GM21825 (cell line): ENCODE data around the gene GRM4.

ENCODE experiments used
- ATAC-seq: cut with Tn5 transposase; IDR thresholded peaks from one replicate; pipeline ENCODE4 v1.9.1; 2021; ENCODE audit warnings: mild to moderate bottlenecking, moderate library complexity; ENCODE audit not compliant: unreplicated experiment

Gene GRM4

DNA sequence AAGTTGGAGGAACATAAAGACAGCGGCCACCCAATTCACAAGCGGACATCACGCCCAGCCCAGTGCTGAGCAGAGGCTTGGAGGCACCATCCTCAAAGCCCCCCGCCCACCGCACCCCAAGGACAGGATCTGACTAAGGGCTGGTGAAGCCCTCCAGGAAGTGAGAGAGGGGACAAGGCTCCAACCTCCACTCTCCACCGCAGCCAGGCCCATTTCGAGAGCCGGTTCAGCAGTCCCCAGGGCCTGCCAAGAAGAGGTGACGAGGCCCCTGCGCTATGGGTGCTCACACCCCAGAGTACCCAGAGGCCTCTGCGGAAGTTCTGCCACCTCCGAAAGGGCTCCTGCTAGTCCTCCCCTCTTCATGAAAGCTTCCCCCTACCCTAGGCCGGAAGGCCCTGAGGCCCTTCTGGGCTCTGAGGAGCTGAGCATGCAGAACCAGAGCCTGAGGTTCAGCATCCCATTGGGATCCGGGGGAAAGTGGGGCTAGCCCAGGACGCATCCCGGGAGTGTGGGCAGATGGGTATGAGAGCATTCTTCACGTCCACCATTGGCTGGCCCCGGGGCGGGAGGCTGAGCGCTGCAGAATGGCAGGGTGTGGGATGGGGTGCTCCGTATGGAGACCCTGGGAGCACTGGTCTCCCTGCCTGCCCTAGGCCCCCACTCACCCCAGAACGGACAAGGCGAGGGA, 2.5 kb downstream of the GRM4 start:
- no peak for ATAC-seq

DNA sequence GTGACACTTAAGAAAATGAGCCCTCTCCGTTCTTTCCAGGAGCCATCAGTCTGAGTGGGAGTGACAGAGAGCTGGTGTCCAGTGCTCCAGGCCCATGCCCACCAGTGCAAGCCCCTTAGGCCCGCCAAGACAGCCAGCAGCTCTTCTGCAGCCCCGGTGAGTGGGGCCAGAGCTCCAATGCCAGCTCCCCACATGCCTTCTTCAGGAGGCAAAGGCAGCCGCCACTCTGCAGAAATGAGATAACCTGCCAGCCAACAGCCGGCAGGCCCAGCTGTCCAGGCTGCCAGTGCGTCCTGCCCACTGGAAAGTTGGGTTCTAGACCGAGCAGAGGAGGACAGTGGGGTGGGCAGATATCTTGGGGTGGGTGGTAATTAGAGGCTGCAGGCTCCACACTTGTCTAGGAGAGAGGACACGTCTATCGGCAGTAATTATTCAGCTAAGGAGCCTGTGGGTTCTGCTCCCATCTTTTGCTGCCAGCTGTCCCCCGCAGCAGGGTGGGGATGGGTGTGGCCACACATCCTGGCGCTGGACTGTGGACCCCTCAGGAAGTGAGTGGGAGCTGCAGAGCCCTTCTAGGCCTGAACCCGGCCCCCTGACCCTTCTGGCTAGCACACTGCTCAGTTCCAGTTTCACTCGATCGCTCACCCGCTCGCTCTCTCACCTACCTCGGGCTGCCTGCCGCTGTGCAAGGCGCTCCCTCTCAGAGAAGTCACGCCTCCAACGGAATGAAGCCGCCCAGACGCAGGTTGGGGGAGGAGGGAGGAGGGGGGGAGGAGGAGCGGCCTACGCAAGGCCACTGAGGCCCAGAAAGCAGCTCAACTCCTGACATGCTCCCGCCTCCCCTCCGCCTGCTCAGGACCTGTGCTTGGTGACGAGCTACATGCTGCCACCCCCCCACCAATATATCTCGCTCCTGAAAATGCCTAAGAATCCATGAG, 3.6 kb downstream of the GRM4 start:
- ATAC-seq = no peak

DNA sequence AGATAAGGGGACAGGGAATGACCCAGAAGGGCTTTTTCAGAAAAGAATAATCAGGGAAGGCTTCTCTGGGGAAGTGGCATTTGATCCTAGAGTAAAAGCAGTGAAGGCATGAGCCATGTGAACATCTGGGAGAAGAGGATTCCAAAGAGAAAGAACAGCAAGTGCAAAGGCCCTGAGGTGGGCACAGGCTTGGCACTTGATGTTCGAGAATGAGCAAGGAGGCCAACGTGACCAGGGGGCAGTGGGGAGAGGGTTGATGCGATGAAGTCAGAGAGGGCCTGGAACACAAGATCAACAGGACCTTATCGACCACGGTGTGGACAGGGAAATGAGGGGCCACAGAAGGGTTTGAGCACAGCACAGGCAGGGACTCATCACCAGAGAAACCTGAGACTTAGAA, 5.8 kb downstream of the GRM4 start:
- ATAC-seq = no peak

DNA sequence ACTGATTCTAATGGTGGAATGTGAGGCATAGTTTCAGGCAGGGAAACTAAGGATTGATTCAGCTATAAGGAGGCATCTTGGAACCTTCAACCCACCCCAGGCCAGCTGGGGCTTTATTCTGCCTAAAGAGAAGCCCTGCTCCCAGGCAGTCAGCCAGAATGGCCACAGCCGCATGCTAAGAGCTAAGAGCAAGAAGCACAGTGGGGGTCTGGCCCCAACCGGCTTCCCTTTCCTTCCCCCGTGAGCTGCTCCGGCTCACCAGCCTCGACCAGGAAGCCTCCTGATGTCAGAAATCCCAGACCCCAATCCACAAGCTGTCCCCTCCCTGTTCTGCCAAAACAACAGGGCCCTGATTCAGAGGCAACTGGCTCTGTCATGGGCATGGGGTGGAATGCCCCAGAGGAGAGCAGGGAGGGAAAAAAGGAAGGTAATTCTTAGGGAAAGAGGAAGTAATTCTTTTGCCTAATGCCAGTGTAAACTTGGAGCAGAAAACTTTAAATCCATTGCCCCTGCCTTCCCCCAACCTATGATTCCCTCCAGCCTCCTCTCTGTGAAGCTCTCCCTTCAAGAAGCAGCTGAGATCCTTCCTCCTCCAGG, 6.9 kb downstream of the GRM4 start:
- ATAC-seq = no peak

DNA sequence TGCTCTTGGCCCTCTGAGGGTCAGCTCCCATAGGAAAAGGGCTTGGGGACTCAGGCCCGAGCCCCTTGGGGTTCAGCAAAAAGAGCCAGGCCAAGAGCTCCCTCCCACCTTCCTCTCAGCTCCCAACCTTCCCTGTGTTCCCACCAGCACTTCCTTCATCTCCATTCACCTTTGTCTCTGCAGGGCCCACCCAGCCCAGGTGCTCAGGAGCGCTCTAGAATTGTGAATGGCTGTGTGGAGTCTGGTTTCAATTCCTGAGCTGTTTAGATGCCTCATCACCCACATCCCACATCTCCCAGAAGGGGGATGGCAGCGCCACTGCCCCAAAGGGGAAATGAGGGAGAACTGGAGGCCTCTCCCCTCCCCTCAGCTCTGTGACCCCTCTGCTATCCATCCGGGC, 7.7 kb downstream of the GRM4 start:
- ATAC-seq = no peak

DNA sequence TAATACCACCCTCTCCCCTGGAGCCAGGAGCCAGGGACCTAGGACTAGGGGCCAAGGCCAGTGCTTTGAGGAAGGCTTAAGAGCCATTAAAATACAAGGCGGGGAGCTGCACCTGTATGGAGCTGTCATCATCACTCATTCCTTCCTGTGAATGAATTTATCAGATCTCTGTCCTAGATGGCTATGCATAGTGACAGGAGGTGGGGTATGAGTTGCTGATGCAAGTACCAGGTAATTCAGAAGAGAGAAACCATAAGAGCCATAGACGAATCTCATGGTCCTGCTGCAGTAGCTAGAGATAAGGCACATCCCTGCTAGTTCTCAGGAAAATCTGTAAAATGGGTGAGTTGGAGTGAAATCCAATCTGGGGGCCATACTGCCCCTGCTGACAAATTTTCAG, 10.3 kb downstream of the GRM4 start:
- no peak for ATAC-seq

DNA sequence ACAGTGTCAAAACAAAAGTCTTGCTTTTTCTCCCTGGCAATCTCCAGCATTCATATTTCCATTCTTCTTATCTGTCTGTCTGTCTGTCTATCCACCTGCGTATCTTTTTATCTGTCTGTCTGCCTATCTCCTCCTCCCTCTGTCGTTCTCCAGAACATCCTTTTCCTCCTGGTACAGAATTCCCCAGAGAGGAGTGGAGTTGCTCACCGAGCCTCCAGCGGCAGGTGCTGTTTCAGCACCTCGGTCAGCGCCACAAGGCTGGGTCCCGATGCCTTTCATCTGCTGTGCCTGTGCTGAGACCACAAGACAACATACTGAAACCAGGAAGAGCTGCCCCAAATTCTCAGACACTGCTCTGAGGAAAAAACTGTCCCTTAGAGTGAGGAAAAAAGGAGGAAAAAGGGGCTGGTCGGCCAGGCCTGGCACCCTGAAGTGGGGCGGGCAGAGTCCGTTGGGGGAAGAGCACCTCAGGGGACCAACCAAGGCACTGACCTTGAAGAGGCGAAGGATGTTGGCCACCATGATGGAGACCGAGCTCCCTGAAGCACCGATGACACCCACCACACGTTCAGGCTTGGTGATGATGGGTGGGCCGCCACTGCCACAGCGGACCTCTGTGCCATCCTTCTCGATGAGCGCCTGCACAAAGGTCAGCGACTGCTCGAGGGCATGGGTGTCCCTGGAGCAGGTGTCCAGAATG, 13.3 kb downstream of the GRM4 start:
- no peak for ATAC-seq

DNA sequence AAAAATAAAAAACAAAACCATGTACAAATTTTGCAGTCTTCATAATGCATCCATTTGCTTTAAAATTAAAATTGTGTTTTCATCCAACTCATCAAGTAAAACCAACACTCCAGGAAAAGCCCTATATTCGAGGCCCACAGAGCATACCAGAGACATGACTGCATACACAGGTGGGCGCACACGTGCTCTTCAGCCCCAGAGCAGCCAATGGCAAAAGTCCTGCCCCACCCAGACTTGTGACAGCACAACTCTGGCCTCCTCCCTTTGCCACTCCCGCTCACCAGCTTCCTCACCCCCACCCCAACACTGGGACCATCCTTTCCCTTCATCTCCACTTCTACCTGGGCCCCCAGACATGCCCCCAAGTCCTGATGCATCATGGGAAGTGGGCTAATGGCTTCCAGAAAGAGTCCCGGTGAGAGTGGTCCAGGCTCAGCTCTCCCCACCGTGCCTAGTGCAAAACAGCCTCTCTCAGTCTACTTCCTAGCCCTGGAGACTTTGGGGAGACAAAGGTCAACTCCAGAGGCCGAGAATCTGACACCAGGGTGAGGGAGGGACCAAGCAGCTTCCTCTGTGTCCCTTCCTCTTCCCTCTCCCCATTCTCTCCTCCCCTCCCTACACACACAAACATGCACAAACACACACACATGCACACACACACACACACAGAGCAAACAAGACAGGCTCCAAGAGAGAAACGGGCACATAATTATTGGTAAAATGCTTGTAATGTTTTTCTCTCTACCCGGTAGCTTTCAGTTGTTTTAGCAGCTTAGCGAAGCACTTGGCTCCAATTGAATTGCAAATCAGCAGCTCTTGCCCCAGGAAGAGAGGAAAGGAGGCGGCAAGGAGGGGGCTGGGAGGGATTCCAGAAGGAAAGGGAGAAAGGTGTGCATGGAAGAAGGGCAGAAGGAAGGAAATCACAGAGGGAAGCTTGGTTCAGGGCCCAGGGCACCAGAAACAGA, 14.3 kb downstream of the GRM4 start:
- ATAC-seq = no peak

DNA sequence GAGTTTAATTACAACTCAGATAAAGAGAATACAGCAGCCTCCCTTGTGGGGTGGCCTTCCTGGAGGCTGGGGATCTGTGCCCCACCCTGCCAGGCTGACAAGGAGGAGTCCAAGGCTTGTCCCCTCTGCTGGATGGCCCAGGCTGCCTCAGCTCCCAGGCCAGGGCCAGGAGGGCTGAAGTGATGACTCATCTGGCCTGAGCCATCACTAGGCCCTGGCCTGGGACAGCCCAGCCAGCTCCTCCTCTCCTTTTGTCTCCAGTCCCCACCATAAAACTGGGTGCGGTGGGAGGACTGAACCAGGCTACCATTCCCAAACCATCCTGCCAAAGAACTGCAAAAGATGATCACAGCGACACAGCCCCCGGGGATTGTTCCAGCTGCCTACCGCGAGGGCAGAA, 15.0 kb downstream of the GRM4 start:
- no peak for ATAC-seq

DNA sequence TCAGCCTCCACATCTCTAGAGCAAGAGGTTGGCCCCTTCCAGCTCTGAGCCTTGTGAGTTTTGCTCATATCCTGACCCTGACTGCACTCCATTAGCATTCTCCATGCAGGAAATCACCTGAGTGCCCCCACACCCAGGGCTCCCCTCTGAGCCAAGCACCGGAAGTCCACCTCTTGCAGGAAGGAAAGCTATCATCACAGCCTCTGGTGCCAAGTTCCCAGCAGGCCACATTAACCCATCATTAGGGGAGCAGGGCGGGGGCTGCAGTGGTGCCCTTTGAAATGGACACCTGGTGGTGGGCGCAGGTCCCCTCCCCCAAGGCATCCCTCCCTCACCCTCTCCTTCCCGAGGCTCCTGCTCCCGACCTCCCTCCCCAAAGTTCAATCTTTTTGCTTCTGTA, 16.1 kb downstream of the GRM4 start:
- ATAC-seq = no peak

DNA sequence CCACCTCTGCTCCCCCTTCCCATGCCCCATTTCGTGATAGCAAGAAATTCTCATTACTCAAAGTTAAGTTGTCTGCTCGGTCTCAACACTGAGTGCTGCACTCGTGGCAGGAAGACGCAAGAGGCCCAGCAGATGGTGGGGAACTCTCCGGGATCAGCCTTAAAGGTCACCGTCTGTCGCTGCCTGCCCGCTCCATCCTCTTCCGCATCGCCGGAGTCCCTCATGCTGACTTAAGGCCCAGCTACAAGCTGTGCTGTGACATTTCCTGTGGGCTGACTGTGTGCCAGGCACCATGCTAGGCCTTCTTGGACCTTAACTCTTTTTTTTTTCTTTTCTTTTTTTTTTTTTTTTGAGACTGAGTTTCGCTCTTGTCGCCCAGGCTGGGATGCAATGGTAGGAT, 17.8 kb downstream of the GRM4 start:
- ATAC-seq = no peak

DNA sequence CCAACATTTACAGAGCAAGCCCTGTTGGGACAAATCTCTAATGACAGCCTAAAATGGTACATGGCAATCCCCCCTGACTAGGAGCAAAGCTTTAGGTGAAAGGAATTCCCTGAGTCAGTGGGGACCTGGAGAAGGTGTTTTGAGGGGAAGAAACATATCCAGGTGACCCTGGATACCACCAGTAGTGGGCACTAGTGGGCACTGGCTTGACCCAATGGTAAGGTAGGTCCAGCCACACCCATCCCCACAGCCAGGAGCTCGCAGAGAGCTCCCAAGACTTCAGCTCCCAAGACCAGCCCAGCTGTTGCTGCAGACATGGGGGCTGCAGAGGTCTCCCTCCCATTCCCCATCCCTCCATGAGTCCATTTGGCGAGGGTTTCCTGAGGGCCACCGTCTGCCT, 19.5 kb downstream of the GRM4 start:
- ATAC-seq = no peak

DNA sequence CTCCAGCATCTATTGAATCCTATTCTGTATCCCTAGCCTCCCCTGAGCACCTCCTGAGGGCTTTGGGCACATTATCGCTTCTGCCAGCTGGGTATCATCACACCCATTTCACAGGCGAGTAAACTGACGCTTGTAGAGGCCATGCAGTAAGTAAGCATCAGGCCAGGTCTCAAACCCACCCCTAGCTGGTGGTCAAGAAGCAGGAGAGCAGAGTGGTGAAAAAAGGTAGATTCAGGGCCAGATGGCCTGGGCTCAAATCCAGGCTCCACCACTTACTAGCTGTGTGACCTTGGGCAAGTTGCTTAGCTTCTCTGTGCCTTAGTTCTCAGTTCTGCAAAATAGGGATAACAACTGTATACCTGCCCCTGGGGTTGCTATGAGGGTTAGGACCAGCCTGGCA, 19.9 kb downstream of the GRM4 start:
- no peak for ATAC-seq

DNA sequence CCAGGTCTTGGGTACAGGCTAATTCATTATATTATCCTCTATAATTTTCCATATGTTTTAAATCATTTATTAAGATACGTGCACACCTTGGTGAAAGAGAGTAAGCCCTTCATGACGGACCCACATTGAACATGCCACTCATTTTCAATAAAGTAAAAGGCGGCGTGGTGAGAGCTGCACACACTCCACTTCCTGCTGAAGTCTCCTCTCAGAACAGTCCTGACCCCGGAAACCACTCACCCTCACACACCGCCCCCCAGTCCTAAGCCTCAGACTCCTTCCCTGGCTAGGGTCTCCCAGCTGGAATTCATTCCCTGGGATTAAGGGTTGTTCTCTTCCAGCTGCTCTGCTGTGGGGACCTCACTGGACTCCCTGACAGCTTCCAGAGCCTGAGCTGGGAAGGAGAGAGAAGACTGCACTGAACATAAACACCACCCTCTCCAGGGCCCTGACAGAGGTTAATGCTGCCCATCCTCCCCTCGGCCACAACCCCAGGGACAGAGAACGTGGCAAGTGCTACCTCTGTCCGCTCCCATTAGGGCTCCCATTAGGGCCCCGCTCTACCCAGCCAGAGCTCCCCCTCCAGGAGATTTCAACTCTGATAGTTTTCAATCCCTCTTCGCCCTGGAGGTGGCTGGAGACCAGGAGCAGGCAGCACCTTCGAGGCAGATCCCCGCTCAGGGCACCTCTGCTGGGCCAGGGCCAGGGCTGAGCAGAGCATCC, 24.8 kb downstream of the GRM4 start:
- ATAC-seq = no peak

DNA sequence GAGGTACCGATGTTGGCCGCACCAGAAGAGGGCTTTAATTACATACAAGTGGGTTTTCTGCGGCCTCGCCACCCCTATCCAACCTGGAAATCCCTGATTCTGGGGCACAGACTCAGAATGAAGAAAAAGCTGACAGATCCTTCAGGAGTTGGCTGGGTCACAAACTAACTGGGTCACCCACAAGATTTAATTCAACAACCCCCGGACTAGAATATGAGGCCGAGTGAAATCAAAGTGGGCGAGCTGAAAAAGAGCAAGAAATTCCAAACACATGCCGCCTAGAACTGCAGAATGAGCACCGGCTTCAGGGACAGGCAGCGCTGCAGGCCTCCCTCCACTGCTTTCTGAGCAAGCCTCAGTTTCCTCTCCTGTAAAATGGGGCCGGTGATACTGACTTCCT, 30.0 kb downstream of the GRM4 start:
- ATAC-seq = no peak

DNA sequence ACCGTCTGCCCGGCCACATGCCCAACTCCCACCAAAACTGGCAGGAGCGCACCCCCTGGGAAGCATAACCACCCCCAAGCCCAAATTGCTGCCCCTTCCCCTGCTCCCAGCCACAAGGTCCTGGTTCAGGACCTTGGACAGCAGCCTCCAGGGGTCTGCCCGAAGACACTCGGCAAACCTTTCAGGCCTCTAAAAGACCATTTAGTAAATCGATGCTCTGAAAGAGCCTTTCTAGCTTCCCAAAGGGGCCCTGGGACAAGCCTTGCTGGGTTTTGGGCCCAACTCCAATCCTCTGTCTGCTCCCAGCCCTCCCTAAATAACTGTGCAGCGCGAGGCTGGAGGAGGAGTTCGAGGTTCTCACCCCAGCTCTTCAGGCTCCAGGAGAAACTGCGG, 30.5 kb downstream of the GRM4 start:
- no peak for ATAC-seq

DNA sequence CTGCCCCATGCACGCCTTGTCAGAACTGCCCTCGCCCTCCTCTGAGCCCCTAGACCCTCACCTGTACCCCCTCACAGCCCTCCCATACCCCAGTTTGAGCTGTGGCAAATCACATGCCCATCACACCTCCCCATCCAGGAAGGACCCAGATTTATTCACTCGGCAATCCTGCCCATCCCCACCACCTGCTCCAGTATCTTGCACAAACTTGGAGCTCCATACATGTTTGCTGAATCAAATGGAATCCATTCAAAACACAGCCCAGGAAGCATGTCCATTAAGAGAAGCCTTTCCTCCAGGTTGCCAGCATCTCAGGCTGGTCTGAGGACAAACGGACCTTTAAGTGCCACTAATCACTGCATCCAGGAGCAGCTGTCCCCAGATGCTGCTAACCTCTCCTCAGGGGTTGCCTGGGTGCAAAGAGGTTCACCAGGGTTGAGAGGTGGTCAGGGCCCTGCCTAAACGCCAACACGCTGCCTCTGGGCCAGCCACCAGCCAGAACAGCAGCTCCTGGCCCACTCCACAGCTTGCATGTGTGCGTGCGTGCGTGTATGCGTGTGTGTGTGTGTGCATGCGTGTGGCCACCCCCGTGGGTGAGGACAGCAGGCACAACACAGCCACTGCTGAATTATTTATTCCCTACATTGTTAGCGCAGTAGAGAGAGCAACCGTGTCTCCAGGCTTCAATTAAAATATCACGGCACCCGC, 31.0 kb downstream of the GRM4 start:
- no peak for ATAC-seq

DNA sequence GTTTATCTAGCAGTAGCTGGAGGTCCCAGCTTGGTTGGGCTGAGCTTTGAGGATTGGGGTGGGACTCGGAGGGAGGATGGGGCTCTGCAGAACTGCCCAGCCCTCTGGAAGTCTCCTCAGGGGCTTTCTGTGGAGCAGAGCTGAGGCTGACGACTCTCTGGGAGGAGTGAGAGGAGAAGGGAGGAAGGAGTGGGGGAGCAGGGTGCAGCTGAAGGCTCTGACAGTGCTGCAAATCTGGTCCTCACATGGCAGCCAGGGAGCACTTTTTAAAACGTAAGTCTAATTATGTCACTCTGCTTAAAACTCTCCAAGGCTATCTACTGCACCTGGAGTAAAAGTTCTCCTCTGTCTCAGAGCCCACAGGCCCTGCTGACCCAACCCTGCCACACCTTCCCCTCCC, 32.4 kb downstream of the GRM4 start:
- no peak for ATAC-seq

DNA sequence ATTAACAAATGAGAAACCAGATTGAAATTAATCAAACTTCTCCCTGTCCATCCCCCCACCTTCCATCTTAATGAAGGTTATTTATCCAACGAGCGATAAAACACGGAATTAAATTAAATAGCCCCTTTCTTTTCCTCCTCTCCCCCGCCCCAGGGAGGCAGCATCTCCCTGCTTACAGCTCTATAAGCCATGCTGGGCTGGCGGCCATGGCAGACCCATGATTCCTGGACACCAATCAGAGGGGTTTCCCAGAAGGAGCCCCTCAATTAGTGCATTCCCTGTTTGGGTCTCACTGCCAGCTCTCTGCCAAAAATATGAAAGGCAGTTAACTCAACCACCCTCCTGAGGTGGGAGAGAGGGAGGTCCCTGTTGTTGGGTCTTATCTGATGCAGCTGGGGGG, 33.8 kb downstream of the GRM4 start:
- no peak for ATAC-seq
